Urothelium cell line (cell line): ENCODE measurements around the gene TYR.
"Not testable (repeated sequence)": the region's sequence is repeated elsewhere in the genome, so short reads cannot be mapped to it uniquely, and the experiment has no call there.

Experiments
- DNase-seq: peaks from one replicate; pipeline ENCODE4 v3.0.0; 2011; ENCODE audit warnings: low spot score, mixed read lengths
- FAIRE-seq: peaks from 2 replicates; lab custom pipeline; 2011; peaks lifted over from hg19 to GRCh38; lab: Jason Lieb, UNC

The TYR gene

DNA sequence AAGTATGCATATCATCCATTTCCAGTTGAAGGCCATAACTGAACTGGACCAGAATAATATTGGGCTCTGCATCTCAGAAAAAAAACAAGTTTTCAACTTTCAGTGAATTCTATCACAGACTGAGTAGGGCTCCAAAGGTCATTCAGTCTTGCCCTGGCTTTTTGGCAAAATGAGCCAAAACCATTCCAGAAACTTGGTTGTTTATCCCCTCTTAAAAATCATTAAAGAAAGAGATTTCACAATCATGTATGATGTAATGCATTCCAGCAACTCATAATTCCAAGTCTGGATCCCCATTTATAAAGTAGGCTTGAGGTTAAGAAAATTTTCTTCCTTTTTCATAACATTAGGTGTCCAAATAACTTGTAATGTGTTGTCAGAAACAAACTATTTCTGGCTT lies 162.8 kb downstream of the TYR start:
- DNase-seq, FAIRE-seq: not testable (repeated sequence)

DNA sequence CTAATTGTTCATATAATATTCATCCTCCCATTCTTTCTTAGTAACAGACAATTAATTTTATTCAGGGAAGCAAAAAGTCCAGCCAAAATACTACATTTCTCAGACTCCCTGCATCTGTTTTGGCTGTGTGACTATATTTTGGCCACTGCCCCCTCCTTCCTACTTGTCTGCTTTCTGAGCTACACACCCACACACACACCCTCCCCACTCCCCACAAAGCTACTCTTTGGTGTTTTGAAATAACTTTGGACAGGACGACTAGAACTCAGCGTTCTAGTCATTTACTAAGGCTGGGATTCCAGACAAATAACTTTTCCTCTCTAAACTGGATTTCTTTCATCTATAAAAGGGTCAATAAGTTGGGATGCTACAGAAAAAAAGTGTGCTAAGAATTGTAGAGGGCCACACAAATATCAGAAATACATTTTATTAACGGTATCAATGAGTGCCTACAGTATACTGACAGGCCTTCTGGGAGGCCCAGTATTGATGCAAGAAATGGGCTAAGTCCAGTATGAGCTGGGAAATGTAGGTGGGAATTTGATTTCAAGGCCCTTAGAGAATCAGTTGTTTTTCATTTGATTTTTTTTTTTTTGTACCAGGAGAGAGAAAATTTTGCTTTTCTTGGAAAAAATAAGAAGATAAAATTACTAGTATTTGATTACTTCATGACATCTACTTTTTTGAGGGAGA lies 165.4 kb downstream of the TYR start:
- not testable (repeated sequence) for DNase-seq, FAIRE-seq
